ENCODE results near the gene OR9G4. TPM values are rescaled to one million over a fixed set of nuclear protein-coding genes. Genes with fewer than 3 reads are reported as not detected.

Gene OR9G4
- polyA plus RNA-seq, 1 of the 3 experiments (the other 2 are of a cell fraction): not detected

Small RNAs within 50 kb of the gene (small RNA-seq; reads per million reads assigned to genes)
- gene AP001803.1: 0 to 1.1 (median 0) reads per million in 7 experiments
- 0 reads per million in 7 experiments for gene MIR6128

Other genes starting within 250 kb of the OR9G4 start
- gene OR5M11, start 205.4 kb downstream of the OR9G4 start, polyA plus RNA-seq (2012; rRNA removed): not detected in 2 replicates
- not detected in 2 replicates for gene OR5M10, start 171.0 kb downstream of the OR9G4 start, polyA plus RNA-seq (2012; rRNA removed)
- gene OR5M1, start 133.8 kb downstream of the OR9G4 start, polyA plus RNA-seq (2012; rRNA removed): not detected in 2 replicates
- gene OR5AP2, start 106.3 kb downstream of the OR9G4 start, polyA plus RNA-seq (2012; rRNA removed): not detected in 2 replicates
- not detected in 2 replicates for gene OR5AR1, start 85.0 kb downstream of the OR9G4 start, polyA plus RNA-seq (2012; rRNA removed)
- not detected in 2 replicates for gene OR9G1, start 49.6 kb downstream of the OR9G4 start, polyA plus RNA-seq (2012; rRNA removed)
- not detected in 2 replicates for gene OR5AK2, start 240.2 kb upstream of the OR9G4 start, polyA plus RNA-seq (2012; rRNA removed)

All from SK-N-SH (cell line).